HepG2 (cell line): ENCODE data around the gene PUM1. TPM values are rescaled to one million over a fixed set of nuclear protein-coding genes. Genes with fewer than 3 reads are reported as not detected.

Experiments used
- ATAC-seq: fragments of 200-7000 bp; cut with Tn5 transposase; 3 replicates; pipeline ENCODE4 v1.9.1; 2020; ENCODE audit warnings: mild to moderate bottlenecking, moderate library complexity
- BruUV-seq: library from RNA; stranded (reverse); fragments of 400-500 nt; replicated peaks from 2 replicates; lab custom pipeline; 2021; lab: Mats Ljungman, UMichigan
- CTCF ChIA-PET: fragments of 300-600 bp; formaldehyde crosslinking; extraction: SDS; loops from one replicate; lab custom pipeline; 2021; ENCODE audit warnings: low total read pairs, inconsistent platforms, low intra/inter-chr PET ratio; lab: Yijun Ruan, JAX
- POLR2A ChIA-PET: fragments of 350-600 bp; sonication (Branson Sonifier 250); formaldehyde crosslinking; loops from one replicate; lab custom pipeline; 2020; ENCODE audit warnings: antibody characterized with exemption, inconsistent platforms; lab: Yijun Ruan, JAX
- DNase-seq: peaks from one replicate; pipeline ENCODE4 v3.0.0-alpha.2; 2015; ENCODE audit warnings: low spot score
- FAIRE-seq: peaks from 3 replicates; lab custom pipeline; 2011; peaks lifted over from hg19 to GRCh38; lab: Jason Lieb, UNC
- H2AFZ ChIP-seq: one replicate; pipeline ENCODE4 v1.6.1; 2011; ENCODE audit warnings: low read length, inconsistent platforms
- H3K27ac ChIP-seq: fragments of 300-600 bp; 3 replicates; pipeline ENCODE4 v1.8.0; 2011; ENCODE audit warnings: mixed run types, mild to moderate bottlenecking, mixed read lengths, low read length, inconsistent platforms; ENCODE audit not compliant: insufficient read depth; ENCODE audit errors: extremely low read length
- H3K27me3 ChIP-seq, 2 experiments: fragments of 200-600 bp in 1 of 2; 2 replicates in 1 of 2; 3 replicates in 1 of 2; pipeline versions ENCODE4 v1.6.0 to v1.8.0; 2011; ENCODE audit warnings: low read length in 2 of 2, mild to moderate bottlenecking in 2 of 2, moderate library complexity in 2 of 2, inconsistent platforms in 1 of 2; ENCODE audit not compliant: insufficient read depth in 2 of 2, control insufficient read depth in 1 of 2
- H3K36me3 ChIP-seq, 2 experiments: fragments of 200-600 bp in 1 of 2; replicated peaks in 1 of 2; 2 replicates in 1 of 2; 3 replicates in 1 of 2; pipeline versions ENCODE4 v1.5.1 to v1.8.0; 2011; ENCODE audit warnings: low read length in 2 of 2, inconsistent platforms in 1 of 2; ENCODE audit not compliant: insufficient read depth in 2 of 2, control insufficient read depth in 1 of 2
- H3K4me1 ChIP-seq: 2 replicates; pipeline ENCODE4 v1.5.1; 2012; ENCODE audit warnings: low read length, inconsistent platforms; ENCODE audit not compliant: insufficient read depth
- H3K4me2 ChIP-seq: 2 replicates; pipeline ENCODE4 v1.6.0; 2011; ENCODE audit warnings: low read depth, low read length, inconsistent platforms
- H3K4me3 ChIP-seq, 3 experiments: fragments of 200-600 bp in 1 of 3; sonication (generic), shearing (Covaris generic) in 1 of 3; replicated peaks in 1 of 3; 2 replicates each; pipeline ENCODE4 v1.5.1; 2011 to 2016; ENCODE audit warnings: low read length in 3 of 3, inconsistent platforms in 2 of 3, low read depth in 2 of 3, mild to moderate bottlenecking in 2 of 3, control low read depth in 1 of 3, mixed read lengths in 1 of 3; ENCODE audit not compliant: insufficient read depth in 1 of 3
- H3K79me2 ChIP-seq: one replicate; pipeline ENCODE4 v1.6.1; 2011; ENCODE audit warnings: low read length, inconsistent platforms; ENCODE audit not compliant: insufficient read depth
- H3K9ac ChIP-seq: 2 replicates; pipeline ENCODE4 v1.6.0; 2011; ENCODE audit warnings: mild to moderate bottlenecking, low read depth, low read length, inconsistent platforms; ENCODE audit not compliant: insufficient read depth
- H3K9me3 ChIP-seq: 2 replicates; pipeline ENCODE4 v1.5.1; 2012; ENCODE audit warnings: mild to moderate bottlenecking, low read length
- H4K20me1 ChIP-seq: 2 replicates; pipeline ENCODE4 v1.6.0; 2011; ENCODE audit warnings: inconsistent platforms, mild to moderate bottlenecking, low read length, moderate library complexity; ENCODE audit not compliant: insufficient read depth
- AKNA ChIP-seq: sonication (generic); formaldehyde crosslinking; IDR thresholded peaks from 2 replicates; pipeline ENCODE4 v1.4.0; 2020; ENCODE audit warnings: missing genetic modification reagents, borderline replicate concordance
- CEBPG ChIP-seq: IDR thresholded peaks from 2 replicates; pipeline ENCODE4 v1.6.1; 2016
- EHMT2 ChIP-seq: fragments of 200-600 bp; sonication (generic); IDR thresholded peaks from 2 replicates; pipeline ENCODE4 v1.7.0; 2017; ENCODE audit warnings: antibody characterized with exemption, low read depth, low read length, borderline replicate concordance
- ELF4 ChIP-seq: sonication (generic); formaldehyde crosslinking; IDR thresholded peaks from 2 replicates; pipeline ENCODE4 v1.5.0; 2020; ENCODE audit warnings: missing genetic modification reagents, mild to moderate bottlenecking, moderate library complexity, borderline replicate concordance
- KDM3A ChIP-seq: IDR thresholded peaks from 2 replicates; pipeline ENCODE4 v1.6.1; 2018; ENCODE audit warnings: low read depth, missing compliant biosample characterization
- POGZ ChIP-seq: sonication (generic); formaldehyde crosslinking; IDR thresholded peaks from 2 replicates; pipeline ENCODE4 v1.4.0; 2020; ENCODE audit warnings: mild to moderate bottlenecking, missing genetic modification reagents
- RARA ChIP-seq: IDR thresholded peaks from 2 replicates; pipeline ENCODE4 v1.6.1; 2016; ENCODE audit warnings: missing genetic modification reagents, missing compliant biosample characterization
- SMARCC2 ChIP-seq: fragments of 450-650 bp; IDR thresholded peaks from 2 replicates; pipeline ENCODE4 v1.6.1; 2017; ENCODE audit warnings: antibody characterized with exemption, mild to moderate bottlenecking
- SOX6 ChIP-seq, 2 experiments: fragments of 450-650 bp in 1 of 2; sonication (generic) in 1 of 2; formaldehyde crosslinking in 1 of 2; IDR thresholded peaks; 2 replicates each; pipeline versions ENCODE4 v1.4.0 to v1.6.1; 2017 to 2020; ENCODE audit warnings: antibody characterized with exemption in 1 of 2, mild to moderate bottlenecking in 1 of 2, missing genetic modification reagents in 1 of 2
- WIZ ChIP-seq: sonication (generic); formaldehyde crosslinking; IDR thresholded peaks from 2 replicates; pipeline ENCODE4 v1.5.1; 2020; ENCODE audit warnings: mild to moderate bottlenecking, missing genetic modification reagents
- ZMYM3 ChIP-seq: sonication (generic); formaldehyde crosslinking; IDR thresholded peaks from 2 replicates; pipeline ENCODE4 v1.5.1; 2020; ENCODE audit warnings: mild to moderate bottlenecking, missing genetic modification reagents
- ZNF12 ChIP-seq: sonication (generic); formaldehyde crosslinking; IDR thresholded peaks from 2 replicates; pipeline ENCODE4 v1.5.0; 2020; ENCODE audit warnings: missing genetic modification reagents
- ZNF644 ChIP-seq: IDR thresholded peaks from 2 replicates; pipeline ENCODE4 v1.6.1; 2016; ENCODE audit warnings: low read depth
- ZNF770 ChIP-seq: sonication (generic); formaldehyde crosslinking; IDR thresholded peaks from 2 replicates; pipeline ENCODE4 v1.5.0; 2020; ENCODE audit warnings: mild to moderate bottlenecking, missing genetic modification reagents
- ZNF879 ChIP-seq: sonication (generic); formaldehyde crosslinking; IDR thresholded peaks from 2 replicates; pipeline ENCODE4 v1.8.1; 2023; ENCODE audit warnings: missing genetic modification reagents
- ZUFSP ChIP-seq: sonication (generic); formaldehyde crosslinking; IDR thresholded peaks from 2 replicates; pipeline ENCODE4 v1.9.0; 2021; ENCODE audit warnings: missing genetic modification reagents, mild to moderate bottlenecking, borderline replicate concordance
- WGBS: methylation state at CpG from one replicate; pipeline ENCODE4 v1.1.6; 2017; ENCODE audit warnings: low lambda C conversion rate; 5-methylcytosine and 5-hydroxymethylcytosine counted together
- in situ Hi-C: cut with HindIII; loops from 2 replicates; pipeline ENCODE4 v1.10.0; 2017; ENCODE audit warnings: low pct_unique_long_range_greater_than_20kb; ENCODE audit not compliant: extremely low pct_ligation_motif_present
- intact Hi-C: fragments of 100-400 bp; cut with micrococcal nuclease; formaldehyde crosslinking; loops from one replicate; pipeline ENCODE4 v1.10.0; 2022; ENCODE audit not compliant: unreplicated experiment
- polyA plus RNA-seq, 8 experiments: library from polyadenylated mRNA; depleted of rRNA in 3 of 8; stranded (reverse) in 7 of 8; unstranded in 1 of 8; fragments of >200 nt; fragmentation: Illumina TruSeq in 4 of 8; extraction: Trizol in 4 of 8; gene quantifications; 2 replicates each; pipeline versions ENCODE4 v1.2.1 to v1.2.3, GENCODE V29; 2011 to 2016; ENCODE audit warnings: low read depth in 4 of 8, missing spikeins in 1 of 8, mixed read lengths in 1 of 8; ENCODE audit not compliant: insufficient read depth in 1 of 8
- total RNA-seq, 5 experiments: library from RNA; depleted of rRNA; stranded (reverse); fragments of >200 nt; fragmentation: Illumina TruSeq; extraction: Trizol; gene quantifications; 2 replicates each; pipeline ENCODE4 v1.2.3, GENCODE V29; 2016; ENCODE audit warnings: low read depth in 1 of 5

The PUM1 gene
- total and polyA plus RNA-seq, 2 of the 13 experiments (the other 11 are each of a cell fraction or from before 2014, with no cell fraction given): 64.7 to 91.0 TPM

DNA sequence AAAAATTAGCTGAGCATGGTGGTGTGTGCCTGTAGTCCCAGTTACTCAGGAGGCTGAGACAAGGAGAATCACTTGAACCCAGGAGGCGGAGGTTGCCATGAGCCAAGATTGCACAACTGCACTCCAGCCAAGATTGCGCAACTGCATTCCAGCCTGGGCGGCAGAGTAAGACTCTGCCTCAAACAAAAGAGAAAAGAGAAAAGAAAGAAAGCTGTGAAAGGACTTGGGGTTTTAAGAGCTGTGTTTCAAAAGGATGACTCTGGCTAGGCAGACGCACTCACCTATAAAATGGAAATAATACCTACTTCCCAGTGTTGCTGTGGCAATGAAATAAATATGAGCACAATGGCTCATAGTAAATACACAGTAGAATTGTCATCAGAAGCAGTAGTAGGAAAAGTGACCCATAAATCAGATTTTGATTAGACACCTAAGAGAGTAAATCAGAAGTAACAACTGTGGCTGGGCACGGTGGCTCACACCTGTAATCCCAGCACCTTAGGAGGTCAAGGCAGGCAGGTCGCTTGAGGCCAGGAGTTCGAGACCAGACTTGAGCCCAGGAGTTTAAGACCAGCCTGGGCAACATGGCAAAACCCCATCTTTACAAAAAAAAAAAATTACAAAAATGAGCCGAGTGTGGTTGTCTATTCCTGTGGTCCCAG is 45.9 kb upstream of the PUM1 start:
- Histone ChIP-seq H3K79me2 (no peaks in the 10 kb centered on the region), H3K4me3 (no peak overlapping the region), H3K36me3 (no peaks in the 10 kb centered on the region), H4K20me1 (no peaks in the 10 kb centered on the region), H3K27ac (no peak overlapping the region), H3K4me2 (no peak overlapping the region), H3K27me3 (no peaks in the 10 kb centered on the region; a peak in 1 of 5 replicates), H2AFZ (no peak overlapping the region), H3K9me3 (no peaks in the 10 kb centered on the region), H3K4me1 (peaks cover 15% of the 10 kb centered on the region), H3K9ac (no peak overlapping the region)
- no TSS peak for BruUV-seq
- ChIA-PET CTCF (no interaction called here), POLR2A (interaction anchor here (1.2 kb wide), 1 partner anchor 9 kb away, joined by 3 read pairs; no protein-coding TSS in a partner anchor)
- ATAC-seq: no peak
- no peak for DNase-seq
- in situ Hi-C loops: no loop called here
- intact Hi-C loops: no loop called here
- peak; percentile 23 for FAIRE-seq
- 41% methylated on average over 8 of the region's 8 CpGs for WGBS
- no peak for TF ChIP-seq SOX6 (IDR thresholded peaks at IDR 0.05)
- peak; percentile 34; the same call in 1 of the 2 replicates for TF ChIP-seq SOX6 (CRISPR knock-in tag; IDR thresholded peaks at IDR 0.05)
- TF ChIP-seq ZNF879 (CRISPR knock-in tag): no peak
- peak; percentile 35; the same call in 1 of the 2 replicates for TF ChIP-seq WIZ (CRISPR knock-in tag)
- peak; percentile 64 for TF ChIP-seq ZMYM3 (CRISPR knock-in tag)
- no peak for TF ChIP-seq SMARCC2
- peak; percentile 69; the same call in 1 of the 2 replicates for TF ChIP-seq EHMT2
- TF ChIP-seq ELF4: no peak
- peak; percentile 24; the same call in 1 of the 2 replicates for TF ChIP-seq POGZ (CRISPR knock-in tag)
- TF ChIP-seq ZNF770: peak; percentile 36; the same call in 1 of the 2 replicates
- peak; percentile 75; the same call in 1 of the 2 replicates for TF ChIP-seq ZNF644 (CRISPR knock-in tag)
- TF ChIP-seq RARA (CRISPR knock-in tag): 0 out of 2 replicates have a peak, but pooled peaks have one; percentile 12
- no peak for TF ChIP-seq AKNA (CRISPR knock-in tag)
- TF ChIP-seq KDM3A (CRISPR knock-in tag): no peak
- TF ChIP-seq ZUFSP (CRISPR knock-in tag): no peak
- TF ChIP-seq CEBPG (CRISPR knock-in tag): peak; percentile 97
- peak; percentile 42; the same call in 1 of the 2 replicates for TF ChIP-seq ZNF12
